ENCODE measurements around the gene RALGDS. TPM values are rescaled to one million over a fixed set of nuclear protein-coding genes. Genes with fewer than 3 reads are reported as not detected.

The RALGDS gene
- total RNA-seq, 1 donor from 2014 or later, result 58.4 TPM

GRCh38 chr9:133120501-133121197 lies 391 bp downstream of the RALGDS start:
- DNase-seq (ENCODE audit: low spot score), result no peak

- no peak for DNase-seq (ENCODE audit: low spot score)
These were observed 1.1 kb downstream of the RALGDS start for GRCh38 chr9:133119846-133120500.

DNA sequence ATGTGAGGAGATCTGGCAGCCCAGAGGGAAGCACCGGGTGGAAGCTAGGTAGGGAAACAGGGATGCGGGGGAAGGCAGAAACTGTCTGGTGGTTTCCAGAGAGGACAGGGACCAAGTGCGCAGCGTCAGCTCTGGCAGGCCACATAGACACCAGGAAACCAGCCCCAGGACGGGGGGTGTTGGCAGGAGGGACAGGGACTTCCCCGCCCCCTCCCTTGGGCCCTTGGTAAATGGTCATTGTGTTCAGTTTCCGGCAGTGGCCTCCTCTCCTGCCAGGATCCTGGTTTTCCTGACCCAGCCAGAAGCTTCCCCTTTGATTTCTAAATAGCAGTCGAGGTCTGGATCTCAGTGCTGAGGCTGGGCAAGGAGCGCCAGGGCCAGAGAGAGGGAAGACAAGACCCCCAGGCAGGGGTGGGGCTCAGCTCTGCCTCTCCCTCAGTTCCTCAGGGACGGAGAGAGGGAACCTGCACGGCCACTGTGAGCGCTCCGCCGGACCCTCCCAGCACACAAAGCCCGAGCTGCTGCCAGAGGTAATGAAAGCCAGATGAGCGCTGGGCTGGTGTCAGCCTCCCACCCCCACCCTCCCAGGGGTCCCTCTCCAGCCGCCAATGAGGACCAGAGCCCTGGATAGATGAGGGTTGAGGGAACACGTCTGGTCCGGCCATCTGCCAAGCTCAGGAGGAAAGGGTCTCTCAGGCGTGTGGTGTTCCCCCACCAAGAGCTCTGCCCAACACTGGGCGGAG lies 1.8 kb downstream of the RALGDS start:
- DNase-seq (ENCODE audit: low spot score), result no peak

DNA sequence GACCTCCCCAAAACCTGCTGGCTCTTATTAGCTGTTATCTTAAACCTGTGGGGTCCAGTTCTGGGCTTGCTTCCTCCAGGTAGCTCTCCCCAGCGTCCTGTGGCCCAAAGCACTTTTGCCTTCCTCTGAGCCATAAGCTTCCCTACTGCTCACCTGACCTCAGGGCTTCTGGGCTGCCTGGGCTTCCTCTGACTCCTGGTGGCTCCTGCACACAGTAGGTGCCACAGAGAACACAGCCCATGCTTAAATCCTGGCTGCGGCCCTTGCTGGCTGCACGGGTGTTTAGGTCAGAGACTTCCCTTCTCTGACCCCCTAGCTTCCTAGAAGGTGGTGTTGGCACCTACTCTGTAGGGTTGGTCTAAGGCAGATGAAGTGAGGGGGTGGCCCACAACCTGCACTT lies 2.5 kb downstream of the RALGDS start:
- DNase-seq (ENCODE audit: low spot score), result no peak

- DNase-seq (ENCODE audit: low spot score), result no peak
These were observed 2.9 kb downstream of the RALGDS start for GRCh38 chr9:133118179-133118520.

DNA sequence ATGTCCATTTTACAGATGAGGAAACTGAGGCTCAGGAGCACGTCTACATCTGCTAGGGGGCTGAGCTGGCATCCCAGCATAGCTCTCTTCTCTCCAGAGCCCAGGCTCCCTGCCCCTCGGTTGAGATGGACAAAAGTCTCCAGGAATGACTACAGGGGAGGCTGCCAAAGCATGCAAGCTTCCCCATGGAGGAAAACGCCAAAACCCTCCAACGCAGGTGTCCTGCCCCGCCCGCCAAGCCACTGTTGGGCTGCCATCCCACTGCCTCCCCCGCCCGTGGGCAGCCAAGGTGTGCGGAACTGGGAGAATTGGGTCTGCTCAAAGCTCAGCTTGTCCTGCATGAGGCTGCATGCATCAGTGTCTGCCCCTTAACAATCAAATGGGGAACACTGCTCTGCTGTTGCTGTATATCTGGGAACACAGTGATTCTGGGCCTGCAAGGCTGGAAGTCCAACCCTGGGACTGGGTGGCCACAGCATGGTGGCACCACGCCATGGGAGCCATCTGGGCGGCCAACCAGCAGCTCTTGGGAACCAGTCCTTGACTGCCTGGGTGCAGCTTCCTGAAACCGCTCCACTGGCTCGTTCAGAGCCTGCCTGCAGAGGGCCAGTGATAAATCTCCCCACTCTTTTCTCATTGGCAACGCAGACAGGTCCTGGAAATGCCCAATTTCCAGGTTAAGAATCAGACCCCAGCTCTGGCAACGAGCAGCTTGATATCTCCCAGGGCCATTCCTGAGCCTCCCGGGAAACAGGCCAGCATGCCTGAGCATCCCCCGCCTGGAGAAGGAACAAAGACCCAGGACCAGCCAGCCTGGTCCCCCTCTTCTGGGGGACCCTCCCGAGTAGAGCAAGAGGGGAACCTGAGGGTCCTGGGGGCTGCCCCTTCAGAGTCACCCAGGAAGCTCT lies 3.5 kb downstream of the RALGDS start:
- no peak for DNase-seq (ENCODE audit: low spot score)

- DNase-seq (ENCODE audit: low spot score), result no peak
These were observed 4.5 kb downstream of the RALGDS start for GRCh38 chr9:133116346-133117231.

- DNase-seq (ENCODE audit: low spot score), result no peak
These were observed 5.3 kb downstream of the RALGDS start for GRCh38 chr9:133115604-133116345.

DNA sequence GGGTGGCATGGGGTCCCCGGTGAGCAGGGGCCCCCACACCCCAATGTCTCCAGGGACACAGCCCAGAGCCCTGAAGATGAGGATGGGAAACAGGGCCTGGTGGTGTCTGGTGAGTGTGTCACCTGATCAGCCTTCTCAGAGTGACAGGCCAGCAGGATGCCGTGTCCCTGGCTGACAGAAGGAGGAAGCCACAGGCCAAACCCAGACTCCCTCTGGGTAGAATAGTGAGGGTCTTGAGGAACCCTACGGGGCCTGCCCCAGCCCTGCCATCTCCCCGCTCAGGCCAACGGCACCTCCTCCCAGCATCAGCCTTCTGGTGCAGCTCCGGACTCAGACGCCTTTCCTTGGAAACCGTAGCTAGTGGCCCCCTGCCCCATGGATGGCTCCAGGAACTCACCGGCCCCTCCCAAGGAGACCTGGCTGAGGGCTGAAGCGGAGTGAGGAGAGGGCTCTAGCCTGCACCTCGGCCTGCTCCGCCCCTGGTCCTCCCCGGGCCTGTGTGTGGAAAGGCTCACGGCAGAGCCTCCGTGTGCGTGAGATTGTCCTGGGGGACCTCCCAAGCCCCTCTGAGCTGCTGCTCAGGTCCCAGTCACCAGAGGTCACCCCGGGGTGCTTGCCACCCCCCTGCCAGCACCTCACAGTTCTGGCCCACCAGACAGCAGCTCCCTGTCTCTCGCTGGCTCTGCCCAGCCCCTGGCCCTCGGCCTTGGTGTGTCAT lies 6.0 kb downstream of the RALGDS start:
- no peak for DNase-seq (ENCODE audit: low spot score)

DNA sequence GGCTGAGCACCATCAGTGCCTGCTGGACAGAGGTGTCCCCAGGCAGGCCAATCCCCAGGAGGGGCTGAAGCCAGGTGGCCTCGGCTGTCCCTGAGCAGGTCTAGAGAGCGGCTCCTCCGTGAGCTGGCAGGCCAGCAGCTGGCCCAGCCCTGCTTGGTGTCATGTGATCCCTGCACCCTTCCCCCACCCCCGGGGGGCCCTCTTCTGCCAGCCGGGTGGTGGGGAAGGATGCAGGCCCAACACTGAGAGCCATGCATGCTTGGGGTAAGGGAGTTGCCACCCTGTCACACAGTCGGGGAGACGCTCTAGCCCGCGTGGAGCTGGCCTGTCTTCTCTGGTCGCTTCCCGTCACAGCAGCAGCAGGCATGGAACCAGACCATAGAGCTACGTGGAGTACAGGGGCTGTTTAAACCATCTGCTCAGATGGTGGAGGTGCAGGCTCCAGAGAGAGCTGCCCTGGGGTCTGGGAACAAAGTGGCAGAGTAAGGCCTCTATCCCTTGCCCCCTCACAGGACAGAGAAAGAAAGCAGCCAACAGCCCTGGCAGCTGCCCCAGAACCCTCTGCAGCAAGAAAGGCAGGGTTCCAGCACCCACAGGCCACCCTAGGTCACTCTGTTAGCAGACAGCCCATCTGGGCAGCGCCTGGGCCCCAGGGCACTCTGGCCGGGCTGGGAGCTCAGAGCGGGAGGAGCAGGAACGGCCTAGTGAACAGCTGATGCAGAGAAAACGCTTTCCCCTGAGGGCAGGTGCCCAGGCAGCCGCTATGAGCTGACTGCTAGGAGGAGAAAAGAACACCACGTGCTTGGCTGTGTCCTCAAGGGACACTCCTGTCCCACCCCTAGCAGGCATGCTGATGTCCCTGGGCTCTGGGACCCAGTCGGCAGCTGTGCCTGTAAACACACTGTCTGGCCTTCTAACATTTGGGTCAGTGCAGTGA lies 6.8 kb downstream of the RALGDS start:
- no peak for DNase-seq (ENCODE audit: low spot score)

- DNase-seq (ENCODE audit: low spot score), result no peak
These were observed 7.7 kb downstream of the RALGDS start for GRCh38 chr9:133113163-133113948.

- no peak for DNase-seq (ENCODE audit: low spot score)
These were observed 8.4 kb downstream of the RALGDS start for GRCh38 chr9:133112663-133113026.

GRCh38 chr9:133111808-133112662 lies 9.0 kb downstream of the RALGDS start:
- no peak for DNase-seq (ENCODE audit: low spot score)

GRCh38 chr9:133109931-133110650 lies 10.9 kb downstream of the RALGDS start:
- DNase-seq (ENCODE audit: low spot score), result no peak

Data from mesenteric fat pad (tissue), 1 donor.